GM12892 (cell line): ENCODE results near the gene ABHD15.

ENCODE experiments used
- POLR2A ChIP-seq: IDR thresholded peaks from 2 replicates; pipeline ENCODE4 v1.6.1; 2011; ENCODE audit warnings: low read depth, low read length, control low read depth
- POLR2AphosphoS5 ChIP-seq: IDR thresholded peaks from 2 replicates; pipeline ENCODE4 v1.6.1; 2011; ENCODE audit warnings: low read depth, low read length, control low read depth

- TF ChIP-seq POLR2A: no peak
- TF ChIP-seq POLR2AphosphoS5: no peak
These were observed 27.0 kb upstream of the ABHD15 start for GRCh38 chr17:29593591-29594518.
